PC-9 (cell line): ENCODE measurements around the gene TAS2R50. TPM values are rescaled to one million over a fixed set of nuclear protein-coding genes. Genes with fewer than 3 reads are reported as not detected.

ENCODE experiments used
- BruUV-seq: library from RNA; stranded (reverse); fragments of 400-500 nt; replicated peaks from 2 replicates; lab custom pipeline; 2021; lab: Mats Ljungman, UMichigan
- CTCF ChIA-PET: fragments of 300-600 bp; sonication (Branson Sonifier 250); formaldehyde crosslinking; loops from one replicate; lab custom pipeline; 2022; ENCODE audit warnings: antibody characterized with exemption; lab: Charles Lee
- POLR2A ChIA-PET: fragments of 300-600 bp; sonication (Branson Sonifier 250); formaldehyde crosslinking; loops from one replicate; lab custom pipeline; 2022; ENCODE audit warnings: antibody characterized with exemption; ENCODE audit not compliant: unreplicated experiment; lab: Charles Lee
- DNase-seq, 2 experiments: peaks; one replicate each; pipeline versions ENCODE4 v3.0.0 to v3.0.0-alpha.2; 2015 to 2022; ENCODE audit warnings: mixed read lengths in 1 of 2
- H2AFZ ChIP-seq: fragments of 200-600 bp; sonication (generic); 2 replicates; pipeline ENCODE4 v1.8.1; 2017; ENCODE audit warnings: antibody characterized with exemption
- H3F3A ChIP-seq: fragments of 200-600 bp; sonication (generic); 2 replicates; pipeline ENCODE4 v1.8.1; 2017; ENCODE audit warnings: antibody characterized with exemption, mild to moderate bottlenecking, low read depth; ENCODE audit not compliant: insufficient read depth
- H3K27ac ChIP-seq: fragments of 200-600 bp; sonication (generic); 2 replicates; pipeline ENCODE4 v1.6.1; 2016; ENCODE audit warnings: mixed run types
- H3K27me3 ChIP-seq: fragments of 200-600 bp; sonication (generic); 2 replicates; pipeline ENCODE4 v1.6.1; 2016; ENCODE audit warnings: low read depth, mixed run types; ENCODE audit not compliant: insufficient read depth
- H3K36me3 ChIP-seq: fragments of 200-600 bp; sonication (generic); 2 replicates; pipeline ENCODE4 v1.6.1; 2016; ENCODE audit warnings: low read depth, mixed run types
- H3K4me1 ChIP-seq: fragments of 200-600 bp; sonication (generic); replicated peaks from 2 replicates; pipeline ENCODE4 v1.6.1; 2016; ENCODE audit warnings: mixed run types; ENCODE audit not compliant: insufficient read depth
- H3K4me2 ChIP-seq: fragments of 200-600 bp; sonication (generic); 2 replicates; pipeline ENCODE4 v1.6.1; 2017; ENCODE audit warnings: mixed run types
- H3K4me3 ChIP-seq: fragments of 200-600 bp; sonication (generic); 2 replicates; pipeline ENCODE4 v1.6.1; 2016; ENCODE audit warnings: mixed run types
- H3K79me2 ChIP-seq: fragments of 200-600 bp; sonication (generic); 2 replicates; pipeline ENCODE4 v1.6.1; 2017; ENCODE audit warnings: low read depth, mixed run types
- H3K9me2 ChIP-seq: fragments of 200-600 bp; sonication (generic); 2 replicates; pipeline ENCODE4 v1.8.1; 2017; ENCODE audit warnings: mild to moderate bottlenecking; ENCODE audit not compliant: insufficient read depth
- H3K9me3 ChIP-seq: fragments of 200-600 bp; sonication (generic); 2 replicates; pipeline ENCODE4 v1.8.1; 2016; ENCODE audit warnings: low read depth; ENCODE audit not compliant: insufficient read depth
- H4K20me1 ChIP-seq: fragments of 200-600 bp; sonication (generic); 2 replicates; pipeline ENCODE4 v1.8.1; 2017; ENCODE audit not compliant: insufficient read depth
- CTCF ChIP-seq: fragments of 200-600 bp; sonication (generic); conservative IDR thresholded peaks from 2 replicates; pipeline ENCODE4 v1.6.1; 2017; ENCODE audit warnings: mixed run types, antibody characterized with exemption, mild to moderate bottlenecking, moderate library complexity
- EZH2 ChIP-seq: fragments of 200-600 bp; sonication (generic); IDR thresholded peaks from 2 replicates; pipeline ENCODE4 v1.8.0; 2017; ENCODE audit warnings: antibody characterized with exemption, low read depth
- intact Hi-C: fragments of 100-400 bp; cut with micrococcal nuclease; formaldehyde crosslinking; loops from one replicate; pipeline ENCODE4 v1.10.0; 2022; ENCODE audit not compliant: unreplicated experiment
- total RNA-seq: library from RNA; stranded (reverse); gene quantifications from 2 replicates; pipeline ENCODE4 v1.2.3, GENCODE V29; 2021

TAS2R50 gene
- total RNA-seq, 1 experiment from 2014 or later: 2.3 TPM

- TF ChIP-seq CTCF (no peak), EZH2 (no peak)
- Histone ChIP-seq H3K4me1 (peaks cover 32% of the 10 kb centered on the region), H4K20me1 (no peaks in the 10 kb centered on the region), H3K4me3 (no peak overlapping the region), H3K9me3 (peaks cover 4% of the 10 kb centered on the region), H3K27me3 (no peaks in the 10 kb centered on the region), H3K9me2 (no peaks in the 10 kb centered on the region), H3K36me3 (no peaks in the 10 kb centered on the region), H2AFZ (peak overlapping the region; percentile 74), H3K79me2 (no peaks in the 10 kb centered on the region), H3K4me2 (peak overlapping the region; percentile 49), H3K27ac (peak overlapping the region; percentile 87), H3F3A (peaks cover 8% of the 10 kb centered on the region; the same call in 1 of the 2 replicates)
- intact Hi-C loops: no loop called here
- DNase-seq: peak; percentile 83 to 87
- ChIA-PET POLR2A (interaction anchor here (0.6 kb wide), 1 partner anchor 829 kb away, joined by 3 read pairs; no protein-coding TSS in a partner anchor), CTCF (no interaction called here)
- BruUV-seq: TSS peak; percentile 87
Measured at GRCh38 chr12:10941916-10942607, 44.6 kb downstream of the TAS2R50 start.

- no peak for DNase-seq
- TF ChIP-seq CTCF (no peak), EZH2 (no peak)
- H2AFZ ChIP-seq: no peak overlapping the region
- no peaks in the 10 kb centered on the region for H4K20me1 ChIP-seq
- H3F3A ChIP-seq: peaks cover 8% of the 10 kb centered on the region; the same call in 1 of the 2 replicates
- ChIA-PET POLR2A (no interaction called here), CTCF (interaction anchor here (0.6 kb wide), 1 partner anchor 75 kb away, joined by 3 read pairs; no protein-coding TSS in a partner anchor)
- no peaks in the 10 kb centered on the region for H3K27me3 ChIP-seq
- peak overlapping the region; percentile 87 for H3K27ac ChIP-seq
- BruUV-seq: no TSS peak
- intact Hi-C loops: no loop called here
- no peaks in the 10 kb centered on the region for H3K79me2 ChIP-seq
- no peaks in the 10 kb centered on the region for H3K36me3 ChIP-seq
- no peaks in the 10 kb centered on the region for H3K9me2 ChIP-seq
- H3K9me3 ChIP-seq: peaks cover 4% of the 10 kb centered on the region
- 0 out of 2 replicates have a peak overlapping the region, but pooled peaks have one; percentile 49 for H3K4me2 ChIP-seq
- H3K4me1 ChIP-seq: peaks cover 32% of the 10 kb centered on the region
- no peak overlapping the region for H3K4me3 ChIP-seq
Measured at GRCh38 chr12:10941369-10941768, 45.3 kb downstream of the TAS2R50 start.

GRCh38 chr12:10940389-10940788 is 46.3 kb downstream of the TAS2R50 start:
- POLR2A ChIA-PET: interaction anchor here (0.7 to 0.8 kb wide), 2 partner anchors 67 to 163 kb away, joined by 5 to 6 read pairs; no protein-coding TSS in a partner anchor
- H3K27ac ChIP-seq: no peak overlapping the region
- peak; percentile 4 to 62 for DNase-seq

More at GRCh38 chr12:10940389-10940788, 46.3 kb downstream of the TAS2R50 start:
- no peaks in the 10 kb centered on the region for H3K9me2 ChIP-seq
- H3K4me2 ChIP-seq: no peak overlapping the region
- no TSS peak for BruUV-seq
- TF ChIP-seq CTCF: no peak
- no peak for TF ChIP-seq EZH2
- no peak overlapping the region for H2AFZ ChIP-seq
- CTCF ChIA-PET: no interaction called here
- no peaks in the 10 kb centered on the region; the same call in 1 of the 2 replicates for H4K20me1 ChIP-seq
- no peaks in the 10 kb centered on the region for H3K36me3 ChIP-seq
- peaks cover 8% of the 10 kb centered on the region; the same call in 1 of the 2 replicates for H3F3A ChIP-seq
- no peak overlapping the region for H3K4me3 ChIP-seq
- H3K4me1 ChIP-seq: peaks cover 32% of the 10 kb centered on the region
- no peaks in the 10 kb centered on the region for H3K27me3 ChIP-seq
- no peaks in the 10 kb centered on the region for H3K79me2 ChIP-seq
- intact Hi-C loops: no loop called here
- H3K9me3 ChIP-seq: peaks cover 4% of the 10 kb centered on the region
